GM12801 (cell line): Measurements from ENCODE around the gene LPAR3.

Source experiments
- TF ChIP-seq, protein P1 (sequence below): IDR thresholded peaks from one replicate; pipeline ENCODE4 v1.5.1; 2011; ENCODE audit warnings: control low read depth; ENCODE audit not compliant: insufficient read length; ENCODE audit errors: extremely low read depth

LPAR3 gene

DNA sequence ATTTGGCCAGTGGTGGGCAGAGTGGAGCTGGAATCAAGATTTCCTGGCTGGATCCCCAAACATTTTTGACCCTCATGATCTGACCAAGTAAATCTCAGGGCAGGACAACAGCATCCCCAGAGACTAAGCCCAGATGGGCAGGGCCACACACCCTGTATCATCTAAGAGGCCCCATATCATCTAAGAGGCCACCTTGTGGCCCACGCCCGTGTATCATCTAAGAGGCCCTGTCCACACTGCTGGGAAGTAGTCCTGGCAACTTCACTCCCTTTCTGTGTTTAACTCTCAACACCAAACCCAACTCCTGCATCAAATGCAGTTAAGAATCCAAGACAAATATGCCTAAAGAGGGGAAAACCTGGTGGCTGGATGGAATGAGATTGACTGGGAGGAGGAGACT, 121.1 kb downstream of the LPAR3 start:
- TF ChIP-seq, protein P1, sequence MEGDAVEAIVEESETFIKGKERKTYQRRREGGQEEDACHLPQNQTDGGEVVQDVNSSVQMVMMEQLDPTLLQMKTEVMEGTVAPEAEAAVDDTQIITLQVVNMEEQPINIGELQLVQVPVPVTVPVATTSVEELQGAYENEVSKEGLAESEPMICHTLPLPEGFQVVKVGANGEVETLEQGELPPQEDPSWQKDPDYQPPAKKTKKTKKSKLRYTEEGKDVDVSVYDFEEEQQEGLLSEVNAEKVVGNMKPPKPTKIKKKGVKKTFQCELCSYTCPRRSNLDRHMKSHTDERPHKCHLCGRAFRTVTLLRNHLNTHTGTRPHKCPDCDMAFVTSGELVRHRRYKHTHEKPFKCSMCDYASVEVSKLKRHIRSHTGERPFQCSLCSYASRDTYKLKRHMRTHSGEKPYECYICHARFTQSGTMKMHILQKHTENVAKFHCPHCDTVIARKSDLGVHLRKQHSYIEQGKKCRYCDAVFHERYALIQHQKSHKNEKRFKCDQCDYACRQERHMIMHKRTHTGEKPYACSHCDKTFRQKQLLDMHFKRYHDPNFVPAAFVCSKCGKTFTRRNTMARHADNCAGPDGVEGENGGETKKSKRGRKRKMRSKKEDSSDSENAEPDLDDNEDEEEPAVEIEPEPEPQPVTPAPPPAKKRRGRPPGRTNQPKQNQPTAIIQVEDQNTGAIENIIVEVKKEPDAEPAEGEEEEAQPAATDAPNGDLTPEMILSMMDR = no peak

DNA sequence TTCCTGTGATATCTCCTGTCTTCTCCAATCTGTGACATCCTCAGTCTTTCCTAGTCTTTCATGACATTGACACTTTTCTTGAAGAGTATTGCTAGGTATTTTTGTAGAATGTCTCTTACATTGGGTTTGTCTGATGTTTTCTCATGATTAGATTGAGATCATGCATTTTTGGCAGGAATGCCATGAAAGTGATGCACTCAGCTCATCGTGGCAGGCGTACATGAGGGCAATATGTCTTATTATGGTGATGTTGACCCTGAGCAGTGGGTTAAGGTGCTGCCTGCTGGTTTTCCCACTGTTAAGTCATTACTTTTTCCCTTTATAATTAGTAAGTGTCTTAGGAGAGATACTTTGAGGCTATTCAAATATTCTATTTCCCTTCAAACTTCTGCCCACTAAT, 122.5 kb downstream of the LPAR3 start:
- TF ChIP-seq, protein P1 = no peak

DNA sequence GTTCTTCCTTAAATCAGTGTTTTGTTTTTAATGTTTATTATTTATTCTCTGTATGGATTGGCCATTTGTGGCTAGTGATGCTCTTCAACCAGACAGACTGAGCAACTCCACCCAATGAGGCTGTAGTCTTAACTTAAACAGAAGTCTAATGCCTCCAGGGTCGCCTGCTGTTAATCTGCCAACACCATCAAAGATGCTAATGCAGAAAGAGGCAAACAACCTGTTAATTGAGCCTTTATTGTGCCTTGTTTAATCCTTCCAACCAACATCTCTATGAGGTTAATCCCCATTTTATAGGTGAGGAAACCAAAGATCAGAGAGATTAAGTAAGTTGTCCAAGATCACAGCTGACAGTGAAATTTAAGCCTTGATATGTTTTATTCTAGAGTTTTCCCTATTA, 123.4 kb downstream of the LPAR3 start:
- TF ChIP-seq, protein P1 = no peak

DNA sequence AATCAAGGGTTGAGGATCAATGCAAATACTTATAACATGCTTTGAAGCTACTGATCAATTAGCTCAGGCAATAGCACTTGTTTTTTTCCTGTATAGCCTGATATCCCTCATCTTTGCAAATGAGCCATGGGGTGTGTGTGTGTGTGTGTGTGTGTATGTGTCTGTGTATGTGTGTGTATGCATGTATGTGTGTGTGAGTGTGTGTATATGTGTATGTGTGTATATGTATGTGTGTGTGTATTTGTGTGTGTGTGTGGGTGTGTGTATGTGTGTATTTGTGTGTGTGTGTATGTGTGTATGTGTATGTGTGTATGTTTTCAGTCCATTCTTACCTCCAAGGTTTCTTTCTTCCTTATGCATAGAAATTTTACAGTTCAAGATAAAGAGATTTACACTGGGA, 124.4 kb downstream of the LPAR3 start:
- TF ChIP-seq, protein P1 = no peak

DNA sequence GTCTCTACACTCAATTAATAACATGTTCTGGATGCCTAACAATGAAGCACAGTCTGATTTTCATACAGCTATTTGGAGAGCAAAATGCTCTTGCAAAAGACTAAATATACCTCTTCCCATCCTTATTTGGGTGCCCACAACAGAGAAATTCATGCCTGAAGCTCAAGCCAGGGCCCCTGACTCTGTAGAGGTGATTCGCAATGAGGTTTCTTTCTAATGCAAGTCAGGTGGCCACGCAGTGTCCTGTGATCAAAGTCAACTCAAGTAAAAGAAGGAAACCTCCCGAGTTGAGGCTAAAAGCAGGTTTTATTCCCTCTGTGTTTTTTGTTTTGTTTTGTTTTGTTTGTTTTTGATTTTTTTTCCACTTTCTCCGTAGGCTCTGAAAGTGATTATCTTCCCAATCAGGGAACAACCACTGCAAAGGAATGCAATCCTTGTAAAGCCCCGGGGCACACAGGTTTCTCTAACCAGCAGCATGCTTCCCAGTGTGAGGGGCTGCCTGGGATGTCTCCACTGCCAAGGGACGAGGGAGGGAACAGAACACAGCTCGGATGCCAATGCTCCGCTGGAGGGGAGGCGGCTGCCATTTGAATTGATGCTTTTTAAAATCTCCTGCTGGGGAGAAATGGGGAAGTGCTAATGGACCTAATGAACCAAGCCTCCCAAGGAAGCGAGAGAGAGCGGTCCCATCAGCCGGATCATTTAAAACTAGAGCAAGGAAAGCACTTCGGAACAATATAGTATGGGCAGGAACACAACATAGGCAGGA, 128.9 kb downstream of the LPAR3 start:
- TF ChIP-seq, protein P1 = no peak

DNA sequence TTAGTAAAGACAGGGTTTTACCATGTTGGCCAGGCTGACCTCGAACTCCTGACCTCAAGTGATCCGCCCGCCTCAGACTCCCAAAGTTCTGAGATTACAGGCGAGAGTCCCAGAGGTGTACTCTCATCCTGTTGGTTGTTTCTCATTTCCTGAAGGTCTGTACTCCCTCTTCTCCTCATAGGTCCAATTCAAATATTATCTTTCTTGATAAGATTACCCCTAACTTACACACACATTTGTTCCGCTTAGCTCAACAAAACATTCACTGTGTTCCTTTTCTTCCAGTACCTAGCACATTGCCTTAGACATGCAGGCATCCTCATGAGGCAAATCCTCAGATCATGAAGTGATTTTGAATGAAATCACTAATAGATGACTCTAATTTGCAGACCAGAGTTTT, 130.3 kb downstream of the LPAR3 start:
- TF ChIP-seq, protein P1 = no peak
